OCI-LY7 (cell line): ENCODE data around the gene TTC28. TPM values are rescaled to one million over a fixed set of nuclear protein-coding genes. Genes with fewer than 3 reads are reported as not detected.
"Not testable (repeated sequence)": the region's sequence is repeated elsewhere in the genome, so short reads cannot be mapped to it uniquely, and the experiment has no call there.

Experiments used
- BruUV-seq: library from RNA; stranded (reverse); fragments of 400-500 nt; replicated peaks from 2 replicates; lab custom pipeline; 2021; lab: Mats Ljungman, UMichigan
- CTCF ChIA-PET: fragments of 300-600 bp; sonication (Branson Sonifier 250); formaldehyde crosslinking; loops from one replicate; lab custom pipeline; 2022; ENCODE audit warnings: antibody characterized with exemption; ENCODE audit not compliant: unreplicated experiment; lab: Charles Lee
- POLR2A ChIA-PET: fragments of 300-600 bp; sonication (Branson Sonifier 250); formaldehyde crosslinking; loops from one replicate; lab custom pipeline; 2022; ENCODE audit warnings: antibody characterized with exemption; lab: Charles Lee
- DNase-seq: peaks from one replicate; pipeline ENCODE4 v3.0.0-alpha.2; 2015; ENCODE audit warnings: low spot score
- H2AFZ ChIP-seq: fragments of 200-600 bp; sonication (generic), shearing (Covaris generic); 2 replicates; pipeline ENCODE4 v1.6.1; 2014; ENCODE audit warnings: mild to moderate bottlenecking, antibody characterized with exemption, low read length, moderate library complexity
- H3K27ac ChIP-seq: fragments of 200-600 bp; sonication (generic); 2 replicates; pipeline ENCODE4 v1.5.1; 2014; ENCODE audit warnings: mixed run types, low read depth, mild to moderate bottlenecking, moderate library complexity, low read length, inconsistent platforms; ENCODE audit not compliant: poor library complexity, severe bottlenecking
- H3K36me3 ChIP-seq: fragments of 200-600 bp; sonication (generic); 2 replicates; pipeline ENCODE4 v1.6.1; 2014; ENCODE audit warnings: mild to moderate bottlenecking, antibody characterized with exemption, low read length, moderate library complexity, mixed read lengths; ENCODE audit not compliant: insufficient read depth
- H3K4me1 ChIP-seq: fragments of 200-600 bp; sonication (generic); 2 replicates; pipeline ENCODE4 v1.5.1; 2014; ENCODE audit warnings: mild to moderate bottlenecking, low read length; ENCODE audit not compliant: insufficient read depth, poor library complexity, severe bottlenecking
- H3K4me2 ChIP-seq: fragments of 200-600 bp; sonication (generic); 2 replicates; pipeline ENCODE4 v1.6.1; 2014; ENCODE audit warnings: mild to moderate bottlenecking, low read length
- H3K4me3 ChIP-seq: fragments of 200-600 bp; sonication (generic); 2 replicates; pipeline ENCODE4 v1.5.1; 2014; ENCODE audit warnings: mild to moderate bottlenecking, low read depth, low read length; ENCODE audit not compliant: poor library complexity, severe bottlenecking
- H3K79me2 ChIP-seq: fragments of 200-600 bp; sonication (generic); 2 replicates; pipeline ENCODE4 v1.6.1; 2016; ENCODE audit warnings: low read depth, mild to moderate bottlenecking, low read length, moderate library complexity, mixed read lengths; ENCODE audit not compliant: insufficient read depth
- H3K9me2 ChIP-seq: fragments of 200-600 bp; sonication (generic); 2 replicates; pipeline ENCODE4 v1.6.1; 2016; ENCODE audit warnings: mild to moderate bottlenecking, low read length, mixed read lengths; ENCODE audit not compliant: insufficient read depth
- H3K9me3 ChIP-seq: fragments of 200-600 bp; sonication (generic); 2 replicates; pipeline ENCODE4 v1.6.1; 2014; ENCODE audit warnings: mild to moderate bottlenecking, mixed run types, low read length, mixed read lengths
- H4K20me1 ChIP-seq: fragments of 200-600 bp; sonication (generic); 2 replicates; pipeline ENCODE4 v1.6.1; 2014; ENCODE audit warnings: mild to moderate bottlenecking, antibody characterized with exemption, low read length, moderate library complexity, mixed read lengths; ENCODE audit not compliant: insufficient read depth
- EZH2phosphoT487 ChIP-seq: fragments of 200-600 bp; sonication (generic); IDR thresholded peaks from 2 replicates; pipeline ENCODE4 v1.6.1; 2018; ENCODE audit warnings: low read depth, borderline replicate concordance, mild to moderate bottlenecking, mixed run types, antibody characterized with exemption, low read length, moderate library complexity, mixed read lengths
- intact Hi-C: fragments of 100-400 bp; cut with micrococcal nuclease; formaldehyde crosslinking; loops from one replicate; pipeline ENCODE4 v1.10.0; 2022; ENCODE audit not compliant: unreplicated experiment
- total RNA-seq, 2 experiments: library from RNA; depleted of rRNA in 1 of 2; stranded (reverse); fragments of >200 nt in 1 of 2; shearing (Covaris generic) in 1 of 2; gene quantifications; 2 replicates each; pipeline ENCODE4 v1.2.3, GENCODE V29; 2014 to 2022
- TF ChIP-seq, protein P1 (sequence below): fragments of 200-600 bp; sonication (generic); conservative IDR thresholded peaks from 2 replicates; pipeline ENCODE4 v1.5.1; 2014; ENCODE audit warnings: mild to moderate bottlenecking, antibody characterized with exemption, low read length, moderate library complexity, mixed read lengths

Gene TTC28
- total RNA-seq, 2 experiments from 2014 or later = under 0.01 to 0.55 TPM

DNA sequence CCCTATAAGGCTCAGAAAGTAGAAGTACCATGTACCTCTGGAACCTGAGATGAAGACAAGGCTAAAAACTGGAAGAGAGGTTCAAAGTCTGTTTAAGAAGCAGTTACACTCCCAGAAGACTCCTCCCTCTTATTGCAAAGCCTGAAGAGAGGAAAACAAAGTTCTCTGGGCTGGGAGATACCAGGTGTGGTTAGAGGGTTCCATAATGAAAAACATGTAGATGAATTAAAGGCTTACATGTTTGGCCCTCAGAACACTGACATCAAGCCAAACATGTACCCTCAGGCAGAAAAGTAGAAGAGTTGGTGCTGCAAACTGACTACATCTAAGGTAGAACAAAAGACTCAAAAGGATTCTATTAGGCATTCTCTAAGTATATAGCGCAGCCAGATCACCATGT, 205.3 kb downstream of the TTC28 start:
- no TSS peak for BruUV-seq
- intact Hi-C loops = no loop called here
- no peak for TF ChIP-seq EZH2phosphoT487
- TF ChIP-seq, protein P1, sequence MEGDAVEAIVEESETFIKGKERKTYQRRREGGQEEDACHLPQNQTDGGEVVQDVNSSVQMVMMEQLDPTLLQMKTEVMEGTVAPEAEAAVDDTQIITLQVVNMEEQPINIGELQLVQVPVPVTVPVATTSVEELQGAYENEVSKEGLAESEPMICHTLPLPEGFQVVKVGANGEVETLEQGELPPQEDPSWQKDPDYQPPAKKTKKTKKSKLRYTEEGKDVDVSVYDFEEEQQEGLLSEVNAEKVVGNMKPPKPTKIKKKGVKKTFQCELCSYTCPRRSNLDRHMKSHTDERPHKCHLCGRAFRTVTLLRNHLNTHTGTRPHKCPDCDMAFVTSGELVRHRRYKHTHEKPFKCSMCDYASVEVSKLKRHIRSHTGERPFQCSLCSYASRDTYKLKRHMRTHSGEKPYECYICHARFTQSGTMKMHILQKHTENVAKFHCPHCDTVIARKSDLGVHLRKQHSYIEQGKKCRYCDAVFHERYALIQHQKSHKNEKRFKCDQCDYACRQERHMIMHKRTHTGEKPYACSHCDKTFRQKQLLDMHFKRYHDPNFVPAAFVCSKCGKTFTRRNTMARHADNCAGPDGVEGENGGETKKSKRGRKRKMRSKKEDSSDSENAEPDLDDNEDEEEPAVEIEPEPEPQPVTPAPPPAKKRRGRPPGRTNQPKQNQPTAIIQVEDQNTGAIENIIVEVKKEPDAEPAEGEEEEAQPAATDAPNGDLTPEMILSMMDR = no peak

DNA sequence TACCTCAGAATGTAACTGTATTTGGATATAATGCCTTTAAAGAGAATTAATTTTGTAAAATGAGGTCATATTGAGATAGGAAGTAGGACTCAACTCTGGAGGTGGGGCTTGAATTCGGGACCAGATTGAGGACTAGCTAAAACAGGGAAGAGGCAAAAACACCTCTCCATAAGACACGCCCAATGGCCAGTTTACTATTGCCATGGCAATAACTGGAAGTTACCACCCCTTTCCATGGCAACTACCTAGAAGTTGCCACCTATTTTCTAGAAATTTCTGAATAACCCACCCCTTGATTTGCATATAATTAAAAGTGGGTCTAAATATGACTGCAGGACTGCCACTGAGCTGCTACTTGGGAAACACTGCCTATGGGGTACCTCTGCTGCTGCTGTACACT, 206.4 kb downstream of the TTC28 start:
- CTCF ChIA-PET = no interaction called here
- intact Hi-C loops = no loop called here
- no peaks in the 10 kb centered on the region for H3K9me2 ChIP-seq

More for the DNA sequence above, 205.3 kb downstream of the TTC28 start:
- no peak for DNase-seq
- Histone ChIP-seq H3K27ac (no peak overlapping the region), H3K4me1 (no peaks in the 10 kb centered on the region), H4K20me1 (no peaks in the 10 kb centered on the region), H3K4me2 (no peak overlapping the region), H3K9me2 (no peaks in the 10 kb centered on the region), H3K9me3 (no peaks in the 10 kb centered on the region), H3K79me2 (no peaks in the 10 kb centered on the region), H3K4me3 (no peak overlapping the region), H2AFZ (no peak overlapping the region), H3K36me3 (no peaks in the 10 kb centered on the region)
- ChIA-PET CTCF (no interaction called here), POLR2A (no interaction called here)

DNA sequence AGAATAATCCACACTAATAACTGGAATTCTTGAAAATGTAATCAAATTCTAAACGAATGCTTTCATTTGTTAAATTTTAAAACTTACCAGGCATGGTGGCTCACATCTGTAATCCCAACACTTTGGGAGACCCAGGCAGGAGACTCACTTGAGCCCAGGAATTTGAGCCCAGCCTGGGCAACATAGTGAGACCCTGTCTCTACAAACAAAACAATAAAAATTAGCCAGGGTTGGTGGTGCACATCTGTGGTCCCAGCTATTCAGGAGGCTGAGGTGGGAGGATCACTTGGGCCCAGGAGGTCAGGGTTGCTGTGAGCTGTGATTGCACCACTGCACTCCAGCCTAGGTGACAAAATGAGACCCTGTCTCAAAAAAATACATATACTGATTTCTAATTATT, 212.6 kb downstream of the TTC28 start:
- H3K79me2 ChIP-seq, H3K9me3 ChIP-seq, H3K27ac ChIP-seq, DNase-seq, BruUV-seq, H2AFZ ChIP-seq, H4K20me1 ChIP-seq, H3K4me1 ChIP-seq, H3K4me2 ChIP-seq, H3K9me2 ChIP-seq, H3K4me3 ChIP-seq, POLR2A ChIA-PET, CTCF ChIA-PET, H3K36me3 ChIP-seq, intact Hi-C loops: not testable (repeated sequence)

More for the DNA sequence above, 206.4 kb downstream of the TTC28 start:
- no peaks in the 10 kb centered on the region for H3K9me3 ChIP-seq
- no peaks in the 10 kb centered on the region for H3K79me2 ChIP-seq
- no peak overlapping the region for H3K27ac ChIP-seq
- no peak overlapping the region for H3K4me2 ChIP-seq
- BruUV-seq = no TSS peak
- no peak overlapping the region for H3K4me3 ChIP-seq
- no peak for DNase-seq
- POLR2A ChIA-PET = interaction anchor here (0.6 kb wide), 1 partner anchor 111 kb away, joined by 3 read pairs; no protein-coding TSS in a partner anchor
- H3K4me1 ChIP-seq = no peaks in the 10 kb centered on the region
- H2AFZ ChIP-seq = no peak overlapping the region
- no peaks in the 10 kb centered on the region for H4K20me1 ChIP-seq
- H3K36me3 ChIP-seq = no peaks in the 10 kb centered on the region
- TF ChIP-seq, protein P1 = no peak
- no peak for TF ChIP-seq EZH2phosphoT487
